GM19023 (cell line): ENCODE measurements around the gene TGFBI.

ENCODE experiments used
- ATAC-seq: cut with Tn5 transposase; IDR thresholded peaks from one replicate; pipeline ENCODE4 v1.9.1; 2021; ENCODE audit warnings: mild to moderate bottlenecking, moderate library complexity; ENCODE audit not compliant: unreplicated experiment

Gene TGFBI

DNA sequence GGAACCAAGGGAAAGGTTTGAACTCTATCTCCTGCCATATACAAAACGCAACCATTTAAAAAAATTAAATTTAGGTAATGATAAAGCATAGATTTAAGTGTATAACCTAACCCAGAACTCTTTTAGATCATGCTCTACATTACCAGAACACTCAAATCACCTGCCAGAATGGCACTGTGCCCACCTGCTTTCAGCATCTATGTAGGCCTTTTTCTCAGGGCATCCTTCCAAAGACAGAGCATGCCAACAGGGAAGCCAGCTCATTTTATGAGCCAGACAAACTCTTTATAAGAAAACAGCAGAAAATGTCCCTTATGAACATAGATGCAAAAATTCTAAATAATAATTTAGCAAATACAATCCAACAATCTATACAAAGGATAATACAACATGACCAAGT, 55.9 kb downstream of the TGFBI start:
- no peak for ATAC-seq

GRCh38 chr5:136086783-136087566, 58.2 kb downstream of the TGFBI start:
- ATAC-seq, result no peak

GRCh38 chr5:136087961-136088871, 59.4 kb downstream of the TGFBI start:
- no peak for ATAC-seq

DNA sequence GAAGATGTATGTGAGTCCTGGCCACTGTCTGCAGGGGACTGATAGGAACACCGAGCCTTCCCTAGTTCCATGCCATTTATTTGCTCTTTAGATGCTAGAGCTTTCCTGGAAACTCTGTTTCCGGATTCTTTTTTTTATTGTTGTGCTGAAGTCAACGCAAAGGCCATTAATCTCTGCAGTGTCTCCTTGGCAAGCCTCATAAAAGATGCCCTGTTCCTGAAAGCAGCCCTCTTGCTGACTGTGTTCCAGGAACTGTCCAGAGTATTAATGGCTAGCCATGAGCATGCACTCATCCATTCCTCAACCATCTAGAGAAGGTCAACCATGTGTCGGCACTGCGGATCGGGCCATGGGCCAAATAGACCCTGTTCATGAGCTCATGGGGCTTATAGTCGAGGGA, 61.0 kb downstream of the TGFBI start:
- no peak for ATAC-seq

DNA sequence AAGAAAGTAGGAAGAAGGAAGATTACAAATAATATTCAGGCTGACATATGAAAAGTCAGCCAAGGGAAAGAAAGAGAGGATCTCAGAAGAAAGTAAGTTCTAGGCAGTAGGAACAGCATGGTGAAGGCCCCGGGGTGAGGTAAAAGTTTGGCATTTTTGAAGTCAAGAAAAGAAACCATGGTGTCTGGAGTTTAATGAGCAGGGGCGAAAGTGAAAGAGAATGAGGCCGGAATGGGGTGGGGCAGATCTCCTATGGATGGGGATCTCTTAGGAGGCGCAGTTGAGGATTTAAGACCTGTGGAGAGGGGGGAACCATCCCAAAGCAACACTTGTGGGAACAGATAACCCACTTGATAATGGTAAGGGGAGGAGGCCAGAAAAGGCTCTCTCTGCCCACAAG, 61.5 kb downstream of the TGFBI start:
- no peak for ATAC-seq

DNA sequence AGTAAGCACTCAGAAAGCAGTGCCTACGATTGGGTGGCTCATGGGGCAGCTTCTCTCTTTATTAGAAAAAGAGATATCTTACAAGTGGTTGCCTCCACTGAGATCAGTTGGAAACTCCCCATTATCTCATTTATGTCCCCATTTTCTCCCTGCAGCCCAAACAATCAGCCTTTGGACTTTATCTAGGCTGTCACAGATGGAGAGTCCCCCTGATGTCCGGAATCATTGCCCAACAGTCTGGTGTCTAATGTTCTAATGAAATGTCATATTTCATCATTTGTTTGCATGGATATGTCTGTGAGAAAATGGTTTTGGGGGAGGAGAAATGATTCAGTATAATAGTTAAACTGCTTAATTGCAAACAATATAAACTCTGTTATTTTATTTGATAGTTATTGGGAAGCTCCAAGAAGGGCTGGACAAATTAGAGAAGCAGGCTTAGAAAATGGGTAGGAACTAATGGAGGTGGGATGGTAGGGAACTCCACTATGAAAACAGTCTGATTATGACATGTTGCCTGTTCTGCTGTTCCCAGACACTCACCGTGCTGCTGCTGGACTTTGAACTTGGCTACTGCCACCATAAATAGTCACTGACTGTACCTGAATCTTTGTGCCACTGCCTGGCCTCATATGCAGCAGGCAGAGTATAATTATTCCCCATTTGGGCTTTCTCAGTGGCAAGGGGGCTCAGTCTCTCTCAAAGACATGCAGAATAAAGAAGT, 65.6 kb downstream of the TGFBI start:
- no peak for ATAC-seq

DNA sequence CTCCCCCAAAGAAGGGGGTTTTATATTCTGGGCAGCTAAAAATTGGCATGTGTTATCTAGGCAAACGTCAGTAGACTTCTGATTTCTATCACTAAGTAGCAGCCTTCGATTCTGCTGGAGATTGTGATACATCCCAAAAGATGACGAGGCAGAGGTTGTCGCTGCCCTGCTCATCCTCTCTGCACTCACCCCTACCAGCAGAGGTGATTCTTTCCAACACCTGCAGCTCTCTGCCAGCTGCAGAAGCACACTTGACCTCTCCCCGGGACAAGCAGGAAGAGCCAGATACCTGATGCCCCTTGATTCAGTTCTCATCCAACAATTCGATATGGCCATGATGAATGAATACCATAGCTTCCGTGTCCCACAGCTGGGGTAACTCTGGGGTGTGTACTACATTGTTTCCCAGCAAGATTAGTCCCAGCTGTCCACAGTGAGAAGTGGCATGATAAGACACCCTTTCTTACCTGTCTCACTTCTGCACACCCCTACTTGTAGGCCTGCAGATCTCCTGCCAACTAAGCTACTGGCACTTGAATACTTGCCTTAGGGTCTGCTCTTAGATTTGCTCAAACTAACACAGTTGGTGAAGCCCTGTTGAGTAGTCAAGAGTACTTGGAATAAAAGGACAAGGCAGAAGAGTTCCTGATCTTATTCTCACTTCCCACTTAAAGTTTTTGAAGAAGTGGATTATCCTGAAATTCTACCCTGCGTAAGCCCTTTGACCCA, 66.3 kb downstream of the TGFBI start:
- ATAC-seq, result no peak

- ATAC-seq, result no peak
These were observed 69.4 kb downstream of the TGFBI start for GRCh38 chr5:136098176-136098575.

- ATAC-seq, result no peak
These were observed 71.1 kb downstream of the TGFBI start for GRCh38 chr5:136099870-136100269.

- no peak for ATAC-seq
These were observed 73.1 kb downstream of the TGFBI start for GRCh38 chr5:136101884-136102283.

DNA sequence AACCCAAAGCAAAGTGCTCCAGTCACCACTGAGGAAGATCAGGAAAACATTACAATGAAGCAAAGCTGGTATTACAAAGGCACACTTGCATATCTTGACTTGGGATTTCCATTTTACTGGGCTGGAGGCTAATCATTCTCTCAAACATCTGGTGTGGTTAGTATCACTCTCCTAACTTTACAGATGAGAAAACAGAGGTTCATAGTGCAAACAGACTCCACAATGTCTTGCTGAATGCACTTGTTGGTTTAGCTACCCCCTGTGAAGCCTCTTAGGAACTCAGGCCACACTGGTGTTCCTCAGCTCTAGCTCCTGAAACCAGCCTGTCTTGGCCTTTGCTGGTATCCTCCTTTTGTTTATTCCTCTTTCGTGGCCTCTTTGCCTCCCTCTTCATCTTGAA, 74.3 kb downstream of the TGFBI start:
- ATAC-seq, result peak; percentile 65

- no peak for ATAC-seq
These were observed 75.6 kb downstream of the TGFBI start for GRCh38 chr5:136104306-136104965.

GRCh38 chr5:136106351-136107031, 77.7 kb downstream of the TGFBI start:
- no peak for ATAC-seq

DNA sequence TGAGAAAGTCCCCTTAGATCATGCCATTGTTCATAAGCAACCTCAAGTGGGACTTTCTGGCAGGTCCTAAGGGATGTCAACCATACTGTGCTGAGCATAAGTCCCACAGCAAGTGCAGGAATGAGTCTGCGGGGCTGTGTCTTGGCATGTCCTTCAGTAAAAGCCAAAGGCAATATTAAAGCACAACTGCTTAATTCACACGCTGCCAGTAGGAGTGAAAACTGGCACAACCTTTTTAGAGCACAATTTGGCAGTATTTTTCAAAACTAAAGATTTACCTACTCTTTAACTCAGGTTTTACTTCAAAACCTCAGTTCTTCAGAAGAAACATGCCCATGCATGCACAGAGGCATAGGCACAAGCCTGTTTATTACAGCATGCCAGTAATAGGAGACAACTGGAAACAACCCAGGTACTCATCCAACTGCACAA, 79.4 kb downstream of the TGFBI start:
- ATAC-seq, result peak; percentile 63

- no peak for ATAC-seq
These were observed 80.0 kb downstream of the TGFBI start for GRCh38 chr5:136108766-136109165.

GRCh38 chr5:136109453-136110135, 80.8 kb downstream of the TGFBI start:
- no peak for ATAC-seq
